HG03354 (cell line): Measurements from ENCODE around the gene ERBIN.
A peak's percentile ranks its signal among the peaks of the same experiment; 100 is the strongest.
"Not testable (repeated sequence)": the region's sequence is repeated elsewhere in the genome, so short reads cannot be mapped to it uniquely, and the experiment has no call there.

Experiments
- ATAC-seq: cut with Tn5 transposase; IDR thresholded peaks from one replicate; pipeline ENCODE4 v1.9.1; 2021; ENCODE audit warnings: mild to moderate bottlenecking; ENCODE audit not compliant: unreplicated experiment, poor library complexity, severe bottlenecking

The ERBIN gene

GRCh38 chr5:65989158-65989557 is 62.8 kb downstream of the ERBIN start:
- no peak for ATAC-seq

GRCh38 chr5:65992630-65993029 is 66.3 kb downstream of the ERBIN start:
- no peak for ATAC-seq

DNA sequence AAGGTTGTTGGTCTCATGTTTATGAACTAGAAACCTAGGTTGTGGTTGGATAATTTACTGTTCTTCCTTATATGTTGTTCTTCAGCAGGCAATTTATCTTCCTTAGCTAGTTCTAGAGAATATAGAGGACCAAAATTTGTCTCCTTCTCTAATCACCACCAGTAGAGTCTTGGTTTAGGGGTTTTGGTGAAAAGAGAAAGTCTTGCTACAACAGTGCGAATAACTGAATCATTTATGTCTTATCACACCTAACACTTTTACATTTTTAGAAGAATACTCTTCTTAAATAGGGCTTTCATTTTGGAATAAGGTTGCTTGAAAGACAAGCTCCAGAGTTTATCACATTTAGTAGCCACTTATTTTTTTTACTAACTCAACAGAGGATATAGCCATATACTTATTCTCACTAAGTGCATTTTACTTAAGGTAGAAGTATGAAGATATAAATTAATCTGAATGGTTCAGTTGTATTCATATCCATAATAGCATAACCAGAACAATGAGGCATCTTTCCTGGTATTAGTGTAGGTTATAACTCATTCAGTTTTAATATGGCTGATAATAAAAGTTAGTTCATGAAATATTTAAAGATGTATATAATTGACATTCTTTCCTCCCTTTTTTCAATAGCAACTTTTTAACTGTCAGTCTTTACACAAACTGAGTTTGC is 67.9 kb downstream of the ERBIN start:
- ATAC-seq = no peak

- no peak for ATAC-seq
Observed at GRCh38 chr5:65999061-65999723, 72.8 kb downstream of the ERBIN start.

DNA sequence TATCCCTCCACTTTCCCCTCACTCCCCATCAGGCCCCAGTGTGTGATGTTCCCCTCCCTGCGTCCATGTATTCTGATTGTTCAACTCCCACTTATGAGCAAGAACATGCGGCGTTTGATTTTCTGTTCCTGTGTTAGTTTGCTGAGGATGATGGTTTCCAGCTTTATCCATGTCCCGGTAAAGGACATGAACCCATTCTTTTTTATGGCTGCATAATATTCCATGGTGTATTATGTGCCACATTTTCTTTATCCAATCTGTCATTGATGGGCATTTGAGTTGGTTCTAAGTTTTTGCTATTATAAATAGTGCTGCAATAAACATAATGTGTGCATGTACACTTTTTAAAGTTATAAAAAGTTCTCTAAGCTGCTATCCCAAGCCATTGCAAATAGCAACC is 75.6 kb downstream of the ERBIN start:
- ATAC-seq = no peak

DNA sequence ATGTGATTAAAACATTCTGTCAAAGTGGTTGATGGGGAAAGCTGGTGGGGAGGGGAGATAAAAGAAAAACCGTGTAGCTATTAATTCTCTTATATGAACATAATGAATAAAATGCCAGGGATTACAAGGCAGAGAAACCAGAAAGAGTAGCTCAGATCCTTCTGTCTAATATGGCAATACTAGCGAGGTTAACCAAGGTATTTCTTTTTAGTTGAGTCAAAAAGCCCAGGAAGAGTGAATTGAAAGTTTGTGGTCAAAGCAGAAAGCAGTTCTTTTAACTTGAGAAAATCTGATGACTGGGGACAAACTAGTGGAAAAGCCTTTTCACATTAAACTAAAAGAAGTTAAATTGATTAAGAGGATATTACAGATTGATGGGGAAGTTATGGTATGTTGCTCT is 76.0 kb downstream of the ERBIN start:
- no peak for ATAC-seq

- ATAC-seq = no peak
Observed at GRCh38 chr5:66004216-66004615, 77.8 kb downstream of the ERBIN start.

GRCh38 chr5:66009277-66009676 is 82.9 kb downstream of the ERBIN start:
- no peak for ATAC-seq

GRCh38 chr5:66010476-66010875 is 84.1 kb downstream of the ERBIN start:
- ATAC-seq = no peak

GRCh38 chr5:66012271-66012670 is 85.9 kb downstream of the ERBIN start:
- peak; percentile 69 for ATAC-seq

DNA sequence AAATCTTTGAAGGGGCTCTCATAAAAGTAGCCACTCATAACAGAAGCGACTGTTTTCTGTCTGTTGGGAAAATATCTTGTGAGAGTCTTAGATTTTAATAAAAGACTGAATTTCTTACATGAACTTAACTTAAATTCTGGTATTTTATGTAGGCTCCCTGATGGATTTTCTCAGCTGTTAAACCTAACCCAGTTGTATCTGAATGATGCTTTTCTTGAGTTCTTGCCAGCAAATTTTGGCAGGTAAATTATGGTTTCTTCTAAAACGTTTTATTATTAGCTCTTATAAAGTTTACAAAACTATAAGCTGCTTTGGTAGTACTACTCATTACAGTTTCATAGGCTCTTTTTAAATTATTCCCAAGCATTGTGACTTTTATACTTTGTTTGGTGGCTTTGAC is 87.0 kb downstream of the ERBIN start:
- no peak for ATAC-seq

DNA sequence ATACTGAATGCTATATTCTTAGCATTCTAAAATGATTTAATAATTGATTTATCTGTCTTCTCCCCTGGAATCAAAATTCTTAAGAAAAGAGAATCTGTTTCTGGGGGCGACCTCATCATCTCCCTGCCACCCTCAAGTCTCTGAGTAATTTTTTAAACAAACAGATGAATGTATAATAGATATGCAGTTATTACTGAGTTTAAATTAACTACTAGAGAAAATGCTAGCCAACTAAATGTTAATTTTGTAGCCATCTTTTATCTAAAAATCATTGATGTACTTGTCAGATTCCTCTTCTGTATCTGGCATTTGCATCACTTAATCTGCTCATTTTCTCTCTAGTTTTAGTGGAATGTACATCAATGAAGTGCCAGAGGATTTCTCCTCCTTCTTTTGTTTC is 87.5 kb downstream of the ERBIN start:
- ATAC-seq = no peak

- no peak for ATAC-seq
Observed at GRCh38 chr5:66015196-66015960, 89.0 kb downstream of the ERBIN start.

DNA sequence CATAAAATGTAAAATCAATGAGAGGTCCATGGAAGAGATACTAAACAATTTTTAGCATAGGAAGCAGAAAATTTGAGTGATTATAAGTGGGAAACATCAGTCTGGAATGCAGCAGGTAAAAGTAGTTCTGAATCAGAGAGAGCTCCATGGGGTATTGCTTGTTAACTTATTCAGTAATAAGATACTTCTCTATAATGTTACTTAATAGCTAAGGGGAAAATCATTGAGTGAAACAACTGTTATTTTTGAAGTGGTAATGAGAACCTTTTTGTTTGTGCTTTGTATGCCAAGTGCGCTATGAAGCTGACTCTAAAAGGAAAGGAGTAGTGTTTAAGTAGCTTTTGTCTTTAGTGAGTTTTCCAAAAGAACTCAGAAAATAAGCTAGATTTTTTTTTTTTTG is 95.2 kb downstream of the ERBIN start:
- no peak for ATAC-seq

GRCh38 chr5:66039296-66039695 is 112.9 kb downstream of the ERBIN start:
- no peak for ATAC-seq

DNA sequence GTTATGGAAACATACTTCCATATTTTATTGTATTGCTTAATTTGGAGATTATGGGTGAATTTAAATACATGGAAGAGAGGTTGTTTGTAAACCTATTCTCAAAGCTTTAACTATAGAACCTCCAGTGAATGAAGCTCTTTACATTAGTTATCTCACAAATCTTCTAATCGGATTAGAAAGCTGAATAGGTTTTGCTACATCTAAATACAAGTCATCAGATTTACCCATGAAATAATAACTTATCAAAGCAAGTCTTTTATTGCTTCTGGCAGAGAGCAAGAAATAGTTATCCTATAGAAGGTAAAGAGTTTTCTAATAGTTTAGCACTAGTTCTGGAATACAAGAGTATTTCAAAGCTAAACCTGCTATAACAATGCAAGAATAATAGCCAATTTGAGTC is 113.3 kb downstream of the ERBIN start:
- ATAC-seq = no peak

DNA sequence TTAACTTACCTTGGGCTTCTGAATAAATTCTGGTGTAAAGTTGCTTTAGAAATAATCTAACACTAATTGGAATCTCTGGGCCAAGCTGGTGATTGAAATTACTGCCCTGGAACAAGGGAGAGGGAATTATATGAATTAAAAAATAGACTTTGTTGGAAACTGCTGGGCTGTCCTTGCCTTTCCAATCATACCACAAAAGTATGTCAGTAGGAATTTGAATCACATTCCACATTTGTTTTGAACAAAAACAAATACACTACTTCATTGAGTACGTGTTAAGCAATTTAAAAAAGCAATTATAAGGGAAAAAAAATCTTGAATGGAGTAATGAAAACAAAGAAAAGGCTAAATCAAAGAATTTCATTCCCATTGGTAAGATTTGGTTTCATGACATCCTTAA is 115.3 kb downstream of the ERBIN start:
- no peak for ATAC-seq

- ATAC-seq = no peak
Observed at GRCh38 chr5:66057239-66057638, 130.9 kb downstream of the ERBIN start.

GRCh38 chr5:66061320-66061719 is 134.9 kb downstream of the ERBIN start:
- ATAC-seq = not testable (repeated sequence)

DNA sequence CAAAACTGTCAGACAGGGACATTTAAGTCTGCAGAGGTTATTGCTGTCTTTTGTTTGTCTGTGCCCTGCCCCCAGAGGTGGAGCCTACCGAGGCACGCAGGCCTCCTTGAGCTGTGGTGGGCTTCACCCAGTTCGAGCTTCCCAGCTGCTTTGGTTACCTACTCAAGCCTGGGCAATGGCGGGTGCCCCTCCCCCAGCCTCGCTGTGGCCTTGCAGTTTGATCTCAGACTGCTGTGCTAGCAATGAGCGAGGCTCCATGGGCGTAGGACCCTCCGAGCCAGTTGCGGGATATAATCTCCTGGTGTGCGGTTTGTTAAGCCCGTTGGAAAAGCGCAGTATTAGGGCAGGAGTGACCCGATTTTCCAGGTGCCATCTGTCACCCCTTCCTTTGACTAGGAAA is 136.7 kb downstream of the ERBIN start:
- not testable (repeated sequence) for ATAC-seq

DNA sequence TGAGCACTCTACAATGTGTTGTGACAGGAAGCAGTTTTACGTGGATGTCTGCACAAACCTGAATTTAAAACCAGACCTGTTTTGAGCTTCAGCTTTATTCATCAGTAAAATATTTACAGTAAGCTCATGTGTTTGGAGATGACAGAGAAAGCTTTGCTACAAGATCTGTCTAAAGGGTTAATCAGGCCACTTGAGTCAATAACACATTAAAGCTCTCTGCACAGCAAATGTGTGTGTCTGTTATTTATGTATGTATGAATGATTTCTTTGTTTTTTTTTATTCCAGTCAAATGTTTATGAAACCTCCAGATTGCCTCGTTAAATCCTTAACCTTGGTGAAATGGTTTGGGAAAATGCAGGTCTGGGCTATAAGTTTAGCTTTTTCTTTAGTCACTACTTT is 140.5 kb downstream of the ERBIN start:
- no peak for ATAC-seq
